NAMALWA (cell line): ENCODE results near the gene HELZ2.

Experiments
- DNase-seq: peaks from one replicate; pipeline ENCODE4 v3.0.0-alpha.2; 2015; ENCODE audit warnings: low spot score

The HELZ2 gene

DNA sequence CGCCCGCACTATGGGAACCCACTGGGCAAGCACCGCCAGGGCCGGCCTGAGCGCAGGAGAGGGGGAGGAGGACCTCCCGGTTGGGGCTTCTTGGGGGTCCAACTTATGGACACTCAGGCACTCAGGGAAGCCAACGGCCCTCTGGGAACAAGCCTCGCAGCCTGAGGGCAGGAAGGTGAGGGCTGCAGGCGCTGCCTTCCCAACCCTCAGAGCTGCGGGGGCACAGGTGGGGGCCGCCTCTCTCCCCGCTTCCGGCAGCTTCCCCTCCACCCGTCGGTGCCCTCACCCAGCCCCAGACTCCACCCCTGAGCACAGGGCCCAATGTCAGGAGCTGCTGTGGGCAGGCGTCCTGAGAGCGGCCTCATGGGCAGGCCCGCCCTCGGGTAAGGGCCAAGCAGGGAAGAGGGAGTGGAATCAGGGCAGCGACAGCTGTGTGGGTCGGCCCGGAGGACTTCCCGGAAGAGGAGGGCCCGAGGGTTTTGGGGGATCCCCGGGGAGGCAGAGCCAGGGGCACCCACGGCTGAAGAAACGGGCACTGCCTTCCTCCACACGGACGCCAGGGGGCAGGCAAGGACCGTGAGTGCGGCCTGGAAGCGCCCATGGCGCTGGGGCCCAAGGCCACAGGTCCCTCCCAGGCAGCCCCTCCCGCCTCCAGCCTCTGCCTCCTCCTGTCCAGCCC, 36.4 kb downstream of the HELZ2 start:
- DNase-seq = peak; percentile 96

DNA sequence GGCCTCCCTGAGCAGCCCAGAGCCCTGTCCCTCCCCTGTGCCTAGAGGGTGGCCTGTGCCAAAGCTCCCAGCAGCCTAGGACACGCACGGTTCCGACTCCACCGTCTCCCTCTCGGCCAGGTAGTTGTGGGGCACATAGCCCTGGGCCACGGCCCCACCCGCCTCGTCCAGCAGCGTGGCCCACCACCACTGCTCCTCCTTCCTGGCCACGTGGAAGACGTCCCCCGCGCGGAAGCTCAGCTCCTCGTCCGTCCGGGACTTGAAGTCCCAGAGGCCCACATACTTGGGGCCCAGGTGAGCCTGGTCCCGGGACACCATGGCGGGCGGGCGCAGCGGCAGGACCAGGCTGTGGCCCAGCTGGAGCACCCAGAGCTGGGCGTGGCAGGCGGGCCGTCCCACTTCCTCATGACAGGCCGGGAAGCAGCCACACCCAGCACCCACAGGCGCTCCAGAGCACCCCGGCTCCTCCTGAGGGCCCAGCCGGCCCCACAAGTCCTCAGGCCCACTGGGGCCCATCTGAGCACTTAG, 37.0 kb downstream of the HELZ2 start, which contains the start of gene PTK6:
TSS of gene PTK6 (minus strand) at position 380 of the 528 bp plus-strand sequence. CDS start at position 318, 62 bp downstream.
- DNase-seq = no peak

DNA sequence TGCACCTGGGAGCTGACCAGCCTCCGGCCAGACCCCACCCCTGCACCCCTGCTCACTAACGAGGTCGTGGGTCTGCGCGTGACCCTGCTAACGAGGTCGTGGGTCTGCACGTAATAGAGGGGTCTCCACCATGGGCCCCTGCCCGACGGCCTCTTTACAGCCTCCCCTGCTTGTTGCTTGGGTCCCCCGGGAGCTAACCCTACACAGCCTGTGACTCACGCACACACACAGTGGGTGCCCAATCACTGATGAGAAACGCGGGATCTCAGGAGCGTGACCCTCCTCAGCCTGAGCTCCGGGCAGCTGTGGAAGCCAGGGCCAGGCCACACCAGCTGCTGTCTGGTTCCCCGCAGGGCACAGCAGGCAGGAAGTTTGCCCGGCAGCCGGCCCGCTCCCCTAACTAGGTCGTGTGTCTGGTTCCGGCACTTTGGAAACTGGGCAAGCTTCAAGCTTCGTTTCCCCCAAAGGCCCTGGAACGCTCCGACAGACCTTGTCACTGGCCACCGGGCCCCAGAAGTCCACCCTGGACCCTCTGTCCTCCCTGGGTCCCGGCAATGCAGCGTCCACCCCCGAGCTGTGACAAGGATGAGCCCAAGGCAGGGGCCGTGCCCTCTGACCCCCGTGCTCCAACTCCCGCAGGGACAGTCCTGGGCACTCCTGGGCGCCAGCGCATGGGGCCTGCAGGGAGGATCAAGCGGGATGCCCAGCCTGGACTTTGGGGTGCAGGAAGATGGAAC, 37.6 kb downstream of the HELZ2 start:
- peak; percentile 35 for DNase-seq

DNA sequence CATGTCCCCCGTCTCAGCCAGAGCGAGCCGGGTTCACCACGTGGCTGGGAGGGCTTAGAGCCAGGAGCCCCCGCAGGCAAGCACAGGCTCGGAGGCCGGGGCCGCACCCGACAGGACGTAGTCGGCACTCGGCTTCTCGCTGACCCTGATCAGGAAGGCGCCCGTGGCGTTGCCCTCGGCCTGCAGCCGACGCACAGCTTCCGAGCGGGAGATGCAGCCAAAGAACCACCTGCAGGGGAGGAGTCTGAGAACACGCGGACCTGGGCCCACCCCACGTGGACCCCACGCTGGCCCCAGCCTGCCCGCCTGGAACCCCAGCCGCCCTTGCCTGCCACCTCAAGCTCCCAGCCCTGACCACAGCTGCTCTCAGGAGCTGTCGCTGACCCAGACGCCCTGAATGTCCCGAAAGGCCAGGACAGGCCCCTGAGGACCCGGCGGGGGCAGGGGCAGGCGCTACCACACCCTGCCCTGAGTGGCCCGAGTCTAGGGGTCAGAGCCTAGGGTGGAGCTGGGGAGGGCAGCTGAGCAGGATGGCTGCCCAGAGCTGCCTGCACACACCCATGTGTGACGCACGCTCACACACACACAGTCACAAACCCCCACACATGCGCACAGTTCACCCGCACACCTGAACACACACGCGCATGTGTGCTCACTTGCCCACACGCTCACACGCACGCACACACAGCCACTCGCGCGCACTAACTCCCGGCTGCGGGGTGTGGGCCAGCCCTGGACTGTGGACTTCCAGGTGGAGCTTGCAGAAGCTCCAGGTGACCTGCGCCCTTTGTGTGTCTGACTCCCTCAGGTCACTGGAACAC, 39.0 kb downstream of the HELZ2 start:
- DNase-seq = no peak

DNA sequence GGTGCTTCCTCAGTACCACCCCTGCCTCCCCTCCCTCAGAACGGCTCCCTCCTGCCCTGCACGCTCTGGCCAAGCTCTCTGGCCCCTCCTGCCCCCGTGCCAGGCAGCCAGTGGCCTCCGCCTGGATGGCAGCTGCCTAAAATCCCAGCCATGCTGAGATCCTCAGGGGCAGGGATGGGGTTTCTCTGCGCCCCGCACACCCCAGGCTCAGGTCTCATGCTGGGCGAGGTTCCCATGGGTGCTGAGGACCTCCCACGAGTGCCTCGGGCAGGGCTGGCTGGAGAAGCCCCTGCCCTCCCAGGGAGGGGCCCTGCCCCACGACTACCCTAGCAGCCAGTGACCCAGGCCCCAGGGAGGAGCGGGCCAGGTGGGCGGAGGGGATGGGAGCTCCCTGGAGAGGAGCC, 39.6 kb downstream of the HELZ2 start:
- no peak for DNase-seq

DNA sequence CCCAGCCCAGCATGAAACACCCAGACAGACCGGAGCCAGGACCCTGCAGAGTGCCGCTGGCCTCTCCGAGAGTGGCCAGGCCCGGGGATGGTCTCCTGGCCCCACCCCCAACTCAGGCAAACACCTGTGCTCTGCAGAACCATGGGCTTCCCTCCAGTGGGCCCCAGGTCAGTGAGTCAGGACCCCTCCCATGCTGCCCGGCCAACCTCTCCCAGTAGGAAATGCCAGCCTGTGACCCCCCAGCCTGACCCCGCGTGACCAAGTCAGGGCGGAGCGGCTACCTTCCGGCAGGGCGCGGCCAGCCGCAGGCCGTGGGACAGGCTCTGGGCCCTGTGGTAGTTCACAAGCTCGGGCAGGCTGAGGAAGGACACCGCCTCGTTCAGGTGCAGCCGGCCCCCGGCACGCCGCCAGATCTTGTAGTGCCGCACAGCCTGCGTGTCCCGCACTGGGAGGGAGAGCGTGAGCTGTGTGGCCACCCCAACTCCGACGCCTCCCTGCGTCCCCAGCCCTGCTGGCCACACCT, 40.1 kb downstream of the HELZ2 start:
- DNase-seq = no peak

DNA sequence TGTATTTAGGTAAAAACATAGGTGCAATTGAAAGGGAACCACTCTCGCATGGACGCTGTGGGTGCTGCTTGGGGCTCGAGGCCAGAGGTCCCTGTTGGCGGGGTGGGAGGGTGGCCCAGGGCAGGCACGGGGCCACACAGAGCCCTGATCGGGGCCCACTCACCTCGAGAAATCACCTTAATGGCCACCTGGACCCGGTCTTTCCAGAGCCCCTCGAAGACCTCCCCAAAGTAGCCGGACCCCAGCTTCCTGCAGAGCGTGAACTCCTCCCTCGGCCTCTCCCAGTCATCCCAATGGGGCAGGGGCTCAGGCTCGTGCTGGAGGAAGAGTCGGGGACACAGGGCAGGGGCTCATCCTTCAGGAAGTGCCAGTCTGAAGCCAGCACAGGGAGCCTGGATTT, 40.7 kb downstream of the HELZ2 start:
- DNase-seq = no peak

DNA sequence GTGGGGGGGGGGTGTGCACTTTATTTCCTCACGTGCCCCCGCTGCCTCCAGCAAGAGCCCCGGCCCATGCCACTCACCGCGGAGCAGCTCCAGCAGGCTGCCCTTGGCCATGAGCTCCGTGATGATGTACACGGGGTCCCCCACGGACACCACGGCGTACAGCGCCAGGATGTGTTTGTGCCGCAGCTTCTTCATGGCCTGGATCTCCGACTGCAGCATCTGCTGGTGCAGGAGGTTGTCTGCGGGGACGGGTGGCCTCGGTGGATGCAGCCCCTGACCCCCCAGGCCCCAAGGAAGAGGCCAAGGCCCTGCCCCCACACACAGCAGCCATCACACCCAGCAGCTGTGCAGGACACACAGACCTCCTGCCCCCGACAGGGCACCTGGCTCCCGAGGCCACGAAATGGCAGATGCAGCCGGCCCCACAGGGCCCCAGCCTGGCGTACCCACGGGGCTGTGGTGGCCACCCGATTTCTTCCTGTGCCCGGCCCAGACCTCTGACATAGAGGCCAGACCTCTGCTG, 41.5 kb downstream of the HELZ2 start:
- DNase-seq = no peak

DNA sequence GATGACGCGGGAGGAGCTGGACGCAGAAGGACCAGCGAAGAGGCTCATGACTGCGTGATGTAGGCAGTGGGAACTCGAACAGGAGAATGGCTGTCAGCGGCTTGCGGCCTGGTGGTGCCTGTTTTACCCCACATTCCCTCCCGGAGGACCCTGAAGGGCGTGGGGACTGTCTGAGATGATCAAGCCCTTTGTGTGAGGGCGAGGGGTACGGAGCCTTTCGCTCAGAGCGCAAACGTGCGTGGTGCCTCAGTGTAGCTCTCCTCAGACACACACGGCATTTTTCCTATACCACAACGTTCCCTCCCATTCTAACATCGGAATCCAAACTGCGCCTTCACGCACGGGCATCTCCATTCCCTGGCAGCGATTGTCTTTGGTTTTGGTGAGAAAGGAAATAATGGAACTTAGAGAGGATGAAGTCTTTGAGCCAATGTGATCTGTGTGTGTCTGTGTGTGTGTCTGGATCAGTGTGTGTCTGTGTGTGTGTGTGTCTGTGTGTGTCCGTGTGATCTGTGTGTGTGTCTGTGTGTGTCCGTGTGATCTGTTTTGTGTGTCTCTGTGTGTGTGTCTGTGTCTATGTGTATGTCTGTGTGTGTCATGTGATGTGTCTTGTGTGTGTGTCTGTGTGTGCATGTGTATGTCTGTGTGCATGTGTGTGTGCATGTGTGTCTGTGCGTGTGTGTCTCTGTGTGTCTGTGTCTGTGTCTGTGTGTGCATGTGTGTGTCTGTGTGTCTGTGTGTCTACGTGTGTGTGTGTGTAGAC, 42.2 kb downstream of the HELZ2 start:
- DNase-seq = no peak

DNA sequence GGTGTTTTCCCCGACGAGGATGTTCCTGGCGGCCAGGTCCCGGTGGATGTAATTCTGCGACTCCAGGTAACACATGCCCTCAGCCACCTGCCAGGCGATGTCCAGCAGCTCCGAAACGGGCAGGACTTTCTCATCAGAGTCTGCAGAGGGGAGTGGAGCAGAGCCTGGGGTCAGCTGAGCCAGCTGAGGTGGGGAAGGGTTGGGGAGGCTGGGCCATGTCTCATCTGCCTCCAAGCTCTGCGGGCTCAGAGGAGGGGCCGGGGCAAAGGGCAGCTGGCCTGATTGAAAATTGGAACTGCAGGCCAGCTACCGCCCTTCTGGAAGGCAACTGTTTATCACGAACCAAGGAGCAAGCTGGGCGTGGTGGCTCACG, 43.3 kb downstream of the HELZ2 start:
- no peak for DNase-seq

DNA sequence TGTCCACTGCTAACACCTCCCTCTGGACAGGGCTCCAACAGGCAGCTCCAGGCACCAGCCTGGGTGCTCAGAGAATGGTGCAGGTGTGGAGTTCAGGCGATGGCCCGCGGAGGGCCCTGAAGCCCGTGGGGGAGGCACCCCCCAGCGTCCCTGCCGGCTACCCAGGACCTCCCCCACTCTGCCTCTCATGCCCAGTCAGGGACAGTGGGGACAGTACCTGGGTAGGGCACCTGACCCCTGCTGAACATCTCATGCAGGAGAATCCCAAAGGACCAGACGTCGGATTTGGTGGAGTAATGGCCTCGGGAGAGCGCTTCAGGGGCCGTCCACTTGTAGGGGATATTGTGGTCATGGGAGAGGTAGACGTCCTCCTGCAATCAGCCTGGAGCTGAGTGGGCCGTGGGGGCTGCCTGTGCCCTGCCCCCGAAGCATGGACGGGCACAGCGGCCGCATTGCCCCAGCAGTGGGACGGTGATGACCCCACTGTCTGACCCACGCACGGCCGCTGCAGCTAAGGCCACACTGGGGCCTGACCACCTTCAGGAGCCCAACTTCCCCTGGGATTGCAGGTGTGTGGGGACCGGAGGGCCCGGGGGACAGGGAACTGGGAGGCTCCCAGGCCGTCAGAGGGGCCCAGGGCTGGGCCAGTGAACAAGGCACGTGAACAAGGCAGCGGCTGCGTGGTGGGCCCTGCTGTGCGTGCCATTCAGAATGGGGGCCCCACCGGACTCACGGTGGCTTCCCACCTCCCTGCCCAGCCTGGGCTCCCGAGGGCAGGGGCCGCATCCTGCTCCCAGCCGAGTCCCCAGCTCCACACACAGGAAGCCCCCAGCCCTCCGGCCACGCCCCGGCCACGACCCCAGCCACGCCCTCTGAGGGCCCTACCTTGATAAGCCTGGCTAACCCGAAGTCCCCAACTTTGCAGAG, 43.9 kb downstream of the HELZ2 start:
- DNase-seq = no peak

DNA sequence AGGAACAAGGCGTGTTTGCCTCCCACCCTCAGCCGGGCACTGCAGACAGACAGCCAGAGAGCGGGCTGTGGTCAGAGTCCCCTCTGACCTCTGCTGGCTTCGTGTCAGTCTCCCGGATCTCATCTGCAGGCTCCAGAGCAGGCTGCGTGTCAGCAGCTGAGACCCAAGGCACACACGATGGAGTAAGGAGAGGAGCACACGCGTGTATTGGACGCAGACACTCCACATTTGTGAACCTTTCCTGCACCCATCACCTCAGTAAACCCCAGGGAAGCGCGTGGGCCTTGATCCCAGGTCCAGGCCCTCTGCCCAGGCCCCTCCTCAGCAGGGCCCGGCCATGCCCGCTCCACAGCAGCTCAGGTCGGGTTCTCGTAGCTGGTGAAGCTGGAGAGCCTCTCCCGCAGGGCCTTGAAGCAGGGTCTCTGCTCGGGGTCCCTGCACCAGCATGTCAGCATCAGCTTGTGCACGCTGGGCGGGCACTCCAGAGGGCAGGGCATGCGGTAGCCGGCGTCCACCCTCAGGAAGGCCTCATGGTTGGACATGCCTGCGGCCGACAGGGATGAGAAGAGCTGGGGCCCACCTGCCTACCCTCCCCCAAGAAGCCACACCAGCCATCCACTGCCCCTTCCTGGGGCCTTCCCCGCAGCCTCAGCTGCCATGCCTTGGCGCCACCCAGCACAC, 44.7 kb downstream of the HELZ2 start:
- DNase-seq = no peak

DNA sequence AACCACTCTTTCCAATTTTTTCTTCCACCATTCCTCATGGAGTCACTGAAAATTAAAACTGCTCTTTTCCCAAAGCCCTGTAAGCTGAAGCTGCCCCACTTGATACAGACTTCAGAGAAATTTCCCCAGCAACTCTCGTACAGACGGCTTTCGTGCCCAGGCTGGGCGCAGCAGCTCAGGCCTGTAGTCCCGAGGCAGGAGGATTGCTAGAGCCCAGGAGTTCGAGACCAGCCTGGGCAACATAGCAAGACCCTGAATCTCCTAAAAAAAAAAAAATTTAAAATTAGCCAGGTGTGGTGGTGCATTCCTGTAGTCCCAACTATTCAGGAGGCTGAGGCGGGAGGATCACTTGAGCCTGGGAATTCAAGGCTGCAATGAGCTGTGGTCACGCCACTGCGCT, 46.9 kb downstream of the HELZ2 start:
- DNase-seq = no peak

DNA sequence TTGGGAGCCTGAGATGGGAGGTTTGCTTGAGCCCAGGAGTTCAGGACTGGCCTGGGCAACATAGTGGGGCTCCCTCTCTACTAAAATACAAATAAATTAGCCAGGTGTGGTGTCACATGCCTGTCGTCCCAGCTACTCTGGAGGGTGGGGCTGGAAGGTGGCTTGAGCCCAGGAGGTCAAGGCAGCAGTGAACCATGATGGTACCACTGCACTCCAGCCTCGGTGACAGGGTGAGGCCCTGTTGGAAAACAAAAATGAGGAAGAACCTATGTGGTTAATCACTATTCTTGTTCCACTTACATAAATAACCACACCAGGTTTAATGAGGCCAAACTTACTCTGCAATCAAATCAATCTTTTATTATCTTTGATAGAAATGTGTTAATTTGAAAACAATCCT, 48.1 kb downstream of the HELZ2 start:
- DNase-seq = no peak

DNA sequence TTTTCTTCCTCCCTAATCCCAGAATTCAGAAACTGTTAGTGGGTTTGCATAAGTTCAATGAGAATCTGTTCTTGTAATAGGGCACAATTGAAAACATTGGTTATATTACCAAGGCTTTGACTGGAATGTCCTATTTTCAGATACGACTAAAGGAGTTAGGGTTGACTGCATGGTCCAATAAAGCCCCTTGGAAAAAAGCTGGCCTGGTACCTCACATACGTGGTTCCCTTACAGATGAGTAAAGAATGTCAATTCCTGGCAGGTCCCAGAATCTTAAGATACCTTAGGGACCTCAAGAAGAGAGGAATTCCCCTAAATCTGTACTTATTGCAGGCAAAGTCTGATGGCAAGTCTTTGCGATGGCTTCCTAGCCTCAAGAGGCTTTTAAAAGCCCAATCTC, 48.9 kb downstream of the HELZ2 start:
- no peak for DNase-seq
